Measurements from ENCODE around the gene CPED1.

GRCh38 chr7:120944826-120945562 is 43.5 kb upstream of the CPED1 start:
- TF ChIP-seq CTCF (conservative IDR thresholded peaks at IDR 0.05) = no peak
- TF ChIP-seq ZFX (IDR thresholded peaks at IDR 0.05) = no peak

Data from C4-2B (cell line).